GM21381 (cell line): ENCODE data around the gene LRRFIP1.
A peak's percentile ranks its signal among the peaks of the same experiment; 100 is the strongest.
"Not testable (repeated sequence)": the region's sequence is repeated elsewhere in the genome, so short reads cannot be mapped to it uniquely, and the experiment has no call there.

Experiments used
- ATAC-seq: cut with Tn5 transposase; IDR thresholded peaks from one replicate; pipeline ENCODE4 v1.9.1; 2021; ENCODE audit warnings: mild to moderate bottlenecking, moderate library complexity; ENCODE audit not compliant: unreplicated experiment

Gene LRRFIP1

DNA sequence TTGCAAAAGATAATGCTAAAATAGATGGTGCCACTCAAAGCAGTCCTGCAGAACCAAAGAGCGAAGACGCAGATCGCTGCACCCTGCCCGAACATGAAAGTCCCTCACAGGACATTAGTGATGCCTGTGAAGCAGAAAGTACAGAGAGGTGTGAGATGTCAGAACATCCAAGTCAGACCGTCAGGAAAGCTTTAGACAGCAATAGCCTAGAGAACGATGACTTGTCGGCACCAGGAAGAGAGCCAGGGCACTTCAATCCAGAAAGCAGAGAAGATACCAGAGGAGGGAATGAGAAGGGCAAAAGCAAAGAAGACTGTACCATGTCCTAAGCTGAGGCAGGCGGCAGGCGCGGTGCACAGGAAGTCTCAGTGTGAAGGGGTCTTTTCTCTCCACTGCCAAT, 136.4 kb downstream of the LRRFIP1 start:
- ATAC-seq = no peak

DNA sequence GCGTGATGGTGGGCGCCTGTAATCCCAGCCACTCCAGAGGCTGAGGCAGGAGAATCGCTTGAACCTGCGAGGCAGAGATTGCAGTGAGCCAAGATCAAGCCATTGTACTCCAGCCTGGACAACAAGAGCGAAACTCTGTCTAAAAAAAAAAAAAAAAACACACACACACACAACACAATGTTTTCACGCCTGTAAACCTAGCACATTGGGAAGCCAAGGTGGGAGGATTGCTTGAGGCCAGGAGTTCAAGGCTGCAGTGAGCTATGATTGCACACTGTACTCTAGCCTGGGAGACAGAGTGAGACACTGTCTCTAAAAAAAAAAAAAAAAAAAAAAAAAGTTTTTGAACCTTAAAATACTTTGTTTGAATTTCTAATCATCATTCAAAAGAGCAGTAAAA, 137.7 kb downstream of the LRRFIP1 start:
- ATAC-seq = not testable (repeated sequence)

DNA sequence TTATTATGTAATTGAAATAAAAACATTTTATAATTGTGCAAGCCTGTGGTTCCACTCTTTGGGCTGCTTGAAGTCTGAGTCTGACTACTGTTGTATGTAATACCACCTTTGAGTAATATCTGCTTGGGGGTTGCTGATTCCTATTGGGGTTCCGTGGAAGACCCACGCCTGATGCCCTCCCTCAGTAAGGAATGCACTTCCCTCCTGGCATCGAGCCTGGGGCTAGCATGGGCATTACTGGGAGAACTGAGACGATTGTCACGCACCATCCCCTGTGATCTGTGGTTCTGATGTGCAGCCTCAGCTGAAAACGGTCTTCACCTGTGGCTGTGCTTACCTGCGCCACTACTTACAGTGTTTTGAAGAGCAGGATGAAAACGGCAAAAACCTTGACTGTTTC, 138.5 kb downstream of the LRRFIP1 start:
- no peak for ATAC-seq

DNA sequence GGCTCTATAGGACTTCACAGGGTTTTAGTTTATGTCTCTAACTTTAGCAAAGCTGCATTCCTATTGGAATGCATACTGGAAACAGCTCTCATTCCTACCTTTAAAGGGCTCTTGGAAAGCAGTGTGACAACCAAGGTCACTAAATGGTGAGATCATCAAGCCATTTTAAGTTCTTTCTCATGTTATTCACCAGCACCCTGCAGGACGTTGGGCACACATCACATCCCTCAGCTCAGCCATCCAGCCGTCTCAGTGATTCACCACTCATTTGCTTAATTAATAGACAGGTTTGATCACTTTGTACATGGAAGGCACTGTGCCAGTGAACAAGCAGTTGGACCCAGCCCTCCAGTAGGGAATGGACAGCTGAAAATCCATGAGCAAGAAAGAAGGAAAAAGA, 139.0 kb downstream of the LRRFIP1 start:
- no peak for ATAC-seq

DNA sequence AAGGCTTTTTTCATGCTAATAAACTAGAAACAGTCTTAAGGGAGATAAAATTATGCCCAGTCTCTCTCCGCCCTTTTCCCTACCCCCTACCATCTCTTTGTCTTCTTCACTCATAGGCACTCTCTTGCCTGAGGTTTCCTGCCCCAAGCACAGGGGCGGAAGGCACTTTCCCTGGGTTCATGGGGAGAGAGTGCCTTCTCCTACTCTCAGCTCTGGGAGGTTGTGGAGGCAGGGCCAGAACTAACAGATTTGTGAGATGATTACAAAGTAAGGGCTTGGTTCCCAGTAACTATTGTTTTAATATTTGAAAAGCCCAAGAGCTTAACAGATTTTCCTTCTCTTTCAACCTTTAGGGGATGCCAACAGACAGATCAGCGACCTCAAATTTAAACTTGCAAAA, 145.1 kb downstream of the LRRFIP1 start:
- ATAC-seq = no peak

DNA sequence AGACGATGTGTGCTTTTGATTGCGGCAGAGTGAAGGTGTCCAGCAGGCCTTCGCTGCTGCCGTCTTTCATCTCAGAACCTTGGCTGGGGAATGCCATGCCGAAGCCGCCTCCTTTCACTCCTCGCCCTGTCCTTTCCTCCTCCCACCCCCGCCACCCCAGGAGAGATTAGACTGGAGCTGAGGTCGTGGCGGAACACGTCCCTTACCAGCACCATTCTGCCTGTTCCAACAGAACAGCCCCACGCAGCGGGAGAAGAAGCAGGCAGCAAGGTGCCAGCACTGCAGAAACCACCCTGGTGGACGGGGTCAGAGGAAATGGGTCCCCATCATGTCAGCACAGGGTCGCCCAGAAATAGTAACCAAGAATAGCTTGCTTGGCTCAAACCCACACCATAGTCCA, 146.4 kb downstream of the LRRFIP1 start:
- ATAC-seq = no peak

DNA sequence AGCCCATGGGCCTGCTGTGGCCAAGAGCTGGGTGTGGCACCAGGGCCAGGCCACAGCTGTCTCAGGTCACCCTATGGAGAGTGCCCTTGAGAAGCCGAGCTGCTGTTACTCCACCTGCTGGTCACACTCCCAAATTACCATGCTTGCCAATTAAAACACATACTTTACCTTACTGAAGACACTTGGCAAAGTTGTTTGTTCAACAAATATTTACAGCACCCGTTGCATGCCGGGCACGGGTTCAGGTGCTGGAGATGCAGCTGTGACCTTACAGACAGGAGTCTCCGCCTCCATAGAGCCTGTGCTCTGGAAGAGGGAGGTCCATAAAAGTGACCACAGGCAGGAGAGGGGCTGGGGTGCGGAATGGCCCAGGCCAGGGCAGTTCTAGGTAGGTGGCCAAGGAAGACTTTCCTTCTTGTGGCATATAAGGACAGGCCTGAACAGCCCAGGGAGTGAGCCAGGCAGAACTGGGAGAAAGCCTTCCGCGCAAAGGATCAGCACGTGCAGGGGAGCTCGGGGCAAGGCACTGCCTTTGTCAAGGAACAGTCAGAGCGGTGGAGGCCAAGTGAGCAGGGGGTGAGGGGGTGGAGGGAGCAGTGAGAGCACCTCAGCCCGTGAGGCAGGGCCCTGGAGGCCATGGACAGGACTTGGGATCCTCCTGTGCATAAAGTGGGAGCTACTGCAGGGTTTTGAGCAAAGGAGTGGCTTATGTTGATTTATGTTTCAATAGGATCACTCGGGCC, 147.6 kb downstream of the LRRFIP1 start:
- peak; percentile 55 for ATAC-seq

DNA sequence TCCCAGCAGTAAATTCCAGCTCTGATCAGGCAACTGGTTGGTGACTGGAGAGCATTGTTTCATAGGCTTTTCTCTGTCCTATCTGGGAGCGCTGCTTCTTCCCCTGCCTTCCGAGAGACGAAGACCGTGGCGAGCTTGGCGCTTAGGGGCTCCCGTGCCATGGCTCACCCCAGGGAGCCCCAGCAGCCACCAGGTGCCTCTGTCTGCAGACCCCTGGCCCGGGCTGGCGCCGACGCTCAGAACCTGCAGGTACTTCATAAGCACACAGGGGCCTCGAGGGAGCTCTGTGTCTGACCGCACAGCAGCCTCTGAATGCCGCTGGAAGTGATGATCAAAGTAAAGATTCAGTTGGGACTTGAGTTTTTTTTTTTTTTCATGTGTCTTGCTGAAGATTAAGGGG, 152.1 kb downstream of the LRRFIP1 start:
- ATAC-seq = no peak

DNA sequence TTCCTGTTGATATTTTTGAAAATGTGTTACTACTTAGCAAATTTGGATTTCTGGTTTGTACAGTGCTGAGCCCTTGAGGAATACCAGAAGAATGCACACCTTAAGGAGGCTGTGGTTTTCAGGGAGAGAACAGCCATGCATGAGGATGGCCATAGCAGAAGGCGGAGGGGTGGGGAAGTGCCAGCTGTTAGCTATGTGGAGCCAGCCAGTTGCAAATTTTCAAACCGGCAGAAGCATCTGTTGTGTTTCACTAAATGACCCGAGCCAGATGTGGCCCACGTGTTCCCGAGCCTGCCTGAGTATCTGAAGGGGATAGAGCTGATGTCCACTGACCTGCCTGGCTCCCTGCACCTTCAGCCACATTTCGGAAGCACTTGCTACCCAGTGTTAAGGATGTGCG, 154.8 kb downstream of the LRRFIP1 start:
- no peak for ATAC-seq

DNA sequence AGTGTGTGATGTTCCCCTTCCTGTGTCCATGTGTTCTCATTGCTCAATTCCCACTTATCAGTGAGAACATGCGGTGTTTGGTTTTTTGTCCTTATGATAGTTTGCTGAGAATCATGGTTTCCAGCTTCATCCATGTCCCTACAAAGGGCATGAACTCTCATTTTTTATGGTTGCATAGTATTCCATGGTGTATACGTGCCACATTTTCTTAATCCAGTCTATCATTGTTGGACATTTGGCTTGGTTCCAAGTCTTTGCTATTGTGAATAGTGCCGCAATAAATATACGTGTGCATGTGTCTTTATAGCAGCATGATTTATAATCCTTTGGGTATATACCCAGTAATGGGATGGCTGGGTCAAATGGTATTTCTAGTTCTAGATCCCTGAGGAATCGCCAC, 156.3 kb downstream of the LRRFIP1 start:
- ATAC-seq = not testable (repeated sequence)

DNA sequence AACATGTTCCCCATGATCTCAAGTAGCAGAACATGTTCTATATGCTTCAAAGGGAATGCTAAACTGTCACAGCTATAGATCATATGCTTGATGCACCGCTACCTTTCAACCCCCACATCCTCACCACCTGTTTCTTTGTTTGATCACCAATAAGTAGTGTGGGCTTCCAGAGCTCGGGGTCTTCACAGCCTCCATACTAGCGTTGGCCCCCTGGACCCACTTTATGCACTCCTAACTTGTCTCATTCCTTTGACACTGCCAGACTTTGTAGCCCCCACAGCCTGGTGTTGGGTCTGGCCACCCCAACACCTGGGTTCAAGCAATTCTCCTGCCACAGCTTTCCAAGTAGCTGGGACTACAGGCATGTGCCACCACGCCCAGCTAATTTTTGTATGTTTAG, 159.5 kb downstream of the LRRFIP1 start:
- ATAC-seq = no peak

DNA sequence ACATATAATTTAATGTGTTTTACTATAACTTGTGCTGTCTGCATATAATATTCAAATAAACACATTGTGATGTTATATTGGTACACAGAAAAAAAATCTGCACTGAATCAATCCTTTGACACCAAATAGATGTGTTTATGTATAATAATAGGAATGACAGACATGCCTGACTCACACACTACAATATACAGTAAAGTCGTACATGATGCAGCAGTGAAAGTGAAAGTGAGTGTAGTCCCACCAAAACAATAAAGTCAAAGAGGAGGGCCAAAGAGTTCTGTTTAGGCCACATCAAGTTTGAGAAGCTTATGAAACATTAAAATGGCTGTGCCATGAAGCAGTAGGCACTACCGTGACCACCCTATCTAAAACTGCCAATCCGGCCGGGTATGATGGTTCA, 163.0 kb downstream of the LRRFIP1 start:
- no peak for ATAC-seq

DNA sequence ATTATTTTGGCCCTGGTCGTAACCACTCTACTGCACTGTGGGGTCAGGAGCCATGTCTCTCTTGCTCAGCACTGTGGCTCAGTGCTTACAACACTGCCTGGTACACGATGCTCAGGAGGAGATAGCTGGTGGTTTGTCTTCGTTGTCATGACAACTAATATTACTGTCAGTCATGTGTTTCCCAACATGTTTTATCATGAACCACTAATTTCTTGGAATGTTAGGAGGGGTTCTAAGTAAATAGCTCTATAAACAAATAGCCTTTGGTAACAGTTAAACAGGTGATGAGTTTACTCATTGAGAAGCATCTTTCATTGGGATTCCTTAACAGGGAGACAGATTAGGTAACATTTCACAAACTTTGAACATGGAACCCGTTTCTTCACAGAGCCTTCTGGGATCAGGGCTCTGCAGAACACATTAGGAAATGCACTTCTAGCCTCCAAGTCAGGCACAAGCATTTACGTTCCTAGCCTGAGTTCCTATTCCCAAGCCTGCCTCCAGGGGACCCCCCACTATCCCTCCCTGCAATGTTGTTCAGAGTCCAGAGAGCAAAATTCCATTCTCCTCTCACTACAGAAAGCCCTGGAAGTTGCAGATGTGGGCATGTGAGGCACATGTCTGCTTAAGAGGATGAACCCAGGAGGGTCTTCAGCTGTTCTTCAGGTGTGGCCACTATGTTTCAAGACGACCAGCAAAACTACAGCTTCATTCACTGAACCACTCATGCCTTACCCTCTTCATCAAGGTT, 164.8 kb downstream of the LRRFIP1 start:
- ATAC-seq = no peak

DNA sequence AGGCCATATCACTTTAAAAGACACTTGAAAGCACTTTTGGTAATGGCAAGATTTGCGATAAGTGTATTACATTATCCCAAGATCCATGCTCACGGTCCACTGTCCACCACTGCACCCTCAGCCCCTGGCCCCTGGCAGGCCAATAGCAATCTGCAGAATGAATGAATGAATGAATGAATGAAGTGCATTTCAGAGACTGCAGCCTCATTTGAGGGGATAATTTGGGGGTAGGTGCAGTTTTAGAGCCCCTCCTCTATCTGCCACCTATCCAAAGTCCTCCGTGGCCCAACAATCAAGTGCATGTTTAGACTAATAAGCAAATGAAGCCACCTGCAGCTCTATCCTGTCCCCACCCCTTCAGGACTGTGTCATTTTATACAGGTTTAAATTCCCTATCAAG, 169.9 kb downstream of the LRRFIP1 start:
- no peak for ATAC-seq

DNA sequence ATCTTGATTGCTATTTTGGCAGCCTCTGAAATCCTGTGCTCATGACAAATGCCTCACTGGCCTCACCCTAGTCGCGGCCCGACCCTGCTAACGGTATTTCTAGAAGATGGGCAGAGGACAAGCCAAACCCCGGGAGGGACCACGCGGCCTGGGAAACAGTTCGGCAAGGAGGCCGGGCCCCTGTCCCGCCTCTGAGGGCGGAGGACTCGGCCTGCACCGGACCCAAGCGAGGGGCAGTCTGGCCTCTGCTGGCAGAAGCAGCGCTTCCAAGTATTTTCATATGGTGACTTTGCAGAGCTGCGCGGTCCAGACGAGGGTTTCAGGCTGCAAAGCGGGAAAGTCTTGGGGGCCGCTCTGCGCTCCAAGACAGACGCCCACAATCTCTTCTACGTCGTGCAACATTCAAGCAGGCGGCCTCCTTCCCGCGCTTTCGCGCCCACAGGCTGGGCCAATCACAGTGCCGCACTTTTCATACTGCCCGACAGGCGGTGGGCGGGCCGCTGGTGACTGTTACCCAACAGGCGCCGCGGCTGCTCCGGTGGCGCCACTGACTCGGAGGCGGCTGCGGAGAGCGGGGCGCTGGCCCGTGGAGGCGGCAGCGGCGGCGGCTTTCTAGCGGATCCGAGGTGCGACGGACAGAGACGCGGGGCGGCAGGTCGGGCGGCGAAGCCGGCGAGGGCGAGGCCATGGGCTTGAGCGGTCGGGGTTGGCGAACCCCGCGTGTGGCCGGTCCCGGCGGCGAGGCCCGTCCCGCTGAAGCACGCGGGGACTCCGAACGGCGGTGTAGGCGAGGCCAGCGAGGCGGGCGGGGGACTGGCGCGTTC, 171.1 kb downstream of the LRRFIP1 start, which contains the start of gene RBM44:
RBM44 (plus strand) TSS at position 544 of the 824 bp plus-strand sequence. CDS start 14,831 bp downstream, outside the sequence.
- no peak for ATAC-seq

DNA sequence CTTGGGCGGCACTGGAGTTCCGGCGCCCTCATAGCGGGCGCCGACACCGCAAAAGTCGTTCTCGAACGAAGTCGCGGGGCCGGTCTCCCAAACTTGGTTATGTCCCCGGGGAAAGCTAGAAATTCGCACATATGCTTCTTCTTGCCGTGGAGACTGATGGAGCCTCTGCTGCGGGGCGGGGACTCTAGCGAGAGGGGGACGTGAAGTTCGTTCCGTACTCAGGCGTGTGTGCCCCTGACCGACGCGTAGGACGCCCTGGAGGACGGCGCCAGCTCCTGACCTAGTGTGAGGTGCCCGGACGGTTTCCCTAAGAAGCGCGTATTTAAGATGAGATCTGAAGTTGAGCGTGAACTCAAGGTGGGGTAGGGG, 171.7 kb downstream of the LRRFIP1 start:
- no peak for ATAC-seq

DNA sequence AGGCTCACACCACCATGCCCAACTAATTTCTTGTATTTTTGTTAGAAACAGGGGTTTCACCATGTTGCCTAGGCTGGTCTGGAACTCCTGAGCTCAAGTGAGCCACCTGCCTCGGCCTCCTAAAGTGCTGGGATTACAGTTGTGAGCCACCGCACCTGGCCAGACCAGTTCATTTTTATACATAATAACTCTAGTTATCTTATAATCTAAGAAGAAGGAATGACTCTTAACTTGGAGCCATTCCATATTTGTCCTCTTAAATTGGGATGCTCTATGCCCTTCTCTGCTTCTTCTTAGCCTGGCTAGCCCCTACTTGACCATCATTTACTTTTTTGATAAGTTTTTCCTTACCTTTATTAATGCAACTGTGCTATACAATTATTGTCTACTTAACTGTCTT, 174.1 kb downstream of the LRRFIP1 start:
- ATAC-seq = no peak

DNA sequence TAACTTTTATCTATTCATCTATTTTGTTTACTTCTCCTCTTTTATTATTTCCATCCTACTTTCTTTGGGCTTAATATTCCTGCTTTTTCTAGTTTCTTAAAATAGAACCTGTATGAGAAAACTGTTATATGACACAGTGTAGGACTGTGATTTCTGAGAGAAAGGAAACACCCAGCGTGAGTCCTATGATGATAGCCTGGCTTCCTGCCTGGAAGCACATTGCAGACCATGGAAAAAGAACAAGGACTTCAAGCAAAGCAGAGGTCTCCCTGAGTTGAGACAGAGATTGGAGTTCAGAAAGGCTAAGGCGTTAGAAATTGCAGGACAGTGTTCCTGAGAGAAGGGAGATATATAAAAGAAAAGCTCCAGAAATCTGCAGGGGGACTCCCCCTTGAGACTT, 178.9 kb downstream of the LRRFIP1 start:
- ATAC-seq = no peak

DNA sequence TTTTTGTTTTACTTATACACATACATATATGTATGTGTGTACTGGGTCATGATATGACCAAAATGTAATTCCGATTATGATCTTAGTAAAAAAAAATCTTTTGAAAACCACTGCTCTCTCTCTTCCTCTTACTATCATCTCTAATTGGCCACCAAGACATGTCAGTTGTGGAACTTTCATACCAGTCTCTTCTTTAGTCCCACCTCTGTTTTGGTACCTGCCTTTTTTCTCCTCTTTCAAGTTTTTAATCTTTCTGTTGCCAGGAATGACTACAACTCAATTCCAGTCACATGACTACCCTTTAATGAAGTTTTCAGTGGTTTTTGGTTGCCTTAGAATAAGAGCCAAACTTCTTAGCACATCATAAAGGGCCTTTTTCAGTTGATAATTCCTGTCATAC, 188.2 kb downstream of the LRRFIP1 start:
- ATAC-seq = no peak

DNA sequence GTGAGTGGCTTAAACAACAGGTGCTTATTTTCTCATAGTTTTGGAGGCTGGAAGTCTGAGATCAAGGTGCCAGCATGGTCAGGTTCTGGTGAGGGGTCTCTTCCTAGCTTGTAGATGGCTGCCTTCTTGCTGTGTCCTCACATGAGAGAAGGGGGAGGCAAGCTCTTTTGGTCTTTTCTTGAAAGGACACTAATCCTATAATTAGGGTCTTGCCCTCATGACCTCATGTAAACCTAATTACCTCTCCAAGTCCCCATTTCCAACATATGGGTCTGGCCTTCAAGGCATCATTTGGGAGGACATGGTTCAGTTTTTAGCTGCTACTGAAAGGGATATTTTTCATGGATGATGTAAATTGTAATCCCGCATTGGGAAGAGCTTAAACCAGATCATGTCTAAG, 189.1 kb downstream of the LRRFIP1 start:
- no peak for ATAC-seq

DNA sequence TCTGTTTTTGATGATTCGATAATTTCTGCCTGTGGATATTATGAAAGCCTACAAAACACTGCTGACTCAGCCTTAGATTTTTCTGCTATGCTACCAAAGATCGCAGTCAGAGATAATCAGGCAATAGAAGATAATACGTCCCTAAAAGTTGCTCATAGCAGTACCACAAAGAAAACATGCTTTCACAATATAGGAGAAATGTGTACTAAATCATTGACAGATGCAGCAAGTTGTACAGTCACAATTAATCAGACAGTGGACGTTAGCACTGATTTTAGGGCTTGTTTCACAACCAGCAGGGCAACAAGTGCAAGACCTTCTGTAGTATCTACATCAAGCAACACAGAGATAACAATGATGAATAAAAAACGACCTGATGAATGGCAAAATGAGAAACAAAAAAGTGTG, 190.7 kb downstream of the LRRFIP1 start:
- no peak for ATAC-seq

DNA sequence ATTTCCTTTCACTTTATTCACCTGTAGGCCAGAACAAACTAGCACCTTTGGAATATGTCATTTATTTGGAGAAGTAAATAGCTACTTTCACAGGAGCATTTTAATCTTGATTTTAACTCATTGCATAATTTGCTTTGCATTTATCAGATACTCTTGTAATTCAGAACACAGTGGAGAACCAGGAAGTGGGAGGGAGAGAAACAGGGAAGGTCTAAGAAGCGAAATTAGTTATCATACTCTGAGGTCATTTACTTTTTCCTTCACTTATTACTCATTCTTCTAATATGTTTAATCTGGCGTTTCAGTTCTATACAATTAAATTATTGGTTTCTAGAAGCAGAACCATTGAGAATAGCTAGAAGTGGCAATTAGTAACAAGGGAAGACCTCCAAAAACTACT, 191.8 kb downstream of the LRRFIP1 start:
- no peak for ATAC-seq
